Ramos (cell line): Measurements from ENCODE around the gene RAX.
"Not testable (repeated sequence)": the region's sequence is repeated elsewhere in the genome, so short reads cannot be mapped to it uniquely, and the experiment has no call there.

ENCODE experiments used
- in situ Hi-C: fragments of 300-500 bp; cut with MboI; formaldehyde crosslinking; loops from one replicate; pipeline ENCODE4 v1.14.3; 2022; ENCODE audit warnings: low sequenced_read_pairs; ENCODE audit not compliant: unreplicated experiment

RAX gene

DNA sequence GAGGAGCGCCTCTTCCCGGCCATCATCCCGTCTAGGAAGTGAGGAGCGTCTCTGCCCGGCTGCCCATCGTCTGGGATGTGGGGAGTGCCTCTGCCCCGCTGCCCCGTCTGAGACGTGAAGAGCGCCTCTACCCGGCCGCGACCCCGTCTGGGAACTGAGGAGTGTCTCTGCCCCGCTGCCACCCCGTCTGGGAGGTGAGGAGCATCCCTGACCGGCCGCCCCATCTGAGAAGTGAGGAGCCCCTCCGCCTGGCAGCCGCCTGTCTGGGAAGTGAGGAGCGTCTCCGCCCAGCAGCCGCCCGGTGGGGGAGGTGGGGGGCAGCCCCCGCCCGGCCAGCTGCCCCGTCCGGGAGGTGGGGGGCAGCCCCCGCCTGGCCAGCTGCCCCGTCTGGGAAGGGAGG lies 17.8 kb downstream of the RAX start:
- in situ Hi-C loops, result not testable (repeated sequence)

DNA sequence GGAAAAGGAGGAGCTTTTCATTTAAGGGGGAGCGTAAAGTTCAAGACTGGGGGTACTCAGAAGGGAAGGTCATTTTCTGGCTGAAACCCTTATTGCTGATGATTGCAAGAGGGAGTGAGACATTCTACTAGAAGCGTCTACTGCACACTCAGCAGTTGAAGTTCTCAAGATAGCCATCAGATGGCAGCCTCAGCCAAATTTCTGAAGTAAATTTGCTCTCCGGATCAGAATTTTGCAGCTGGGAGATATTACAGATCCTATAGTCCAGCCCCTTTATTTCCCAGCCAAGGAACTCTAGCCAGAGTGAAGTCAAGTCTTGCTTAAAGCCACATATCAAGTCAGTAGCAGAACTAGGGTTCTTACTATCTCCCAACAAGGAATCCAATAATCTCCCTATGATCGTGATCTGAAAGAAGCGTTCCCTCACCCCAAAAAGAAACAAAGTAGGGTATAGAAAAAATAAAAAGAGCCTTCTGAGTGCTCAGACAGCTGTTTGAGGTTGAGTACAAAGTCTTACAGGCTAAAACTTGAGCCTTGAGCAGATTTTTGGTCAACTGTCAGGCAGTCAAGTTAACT lies 24.0 kb downstream of the RAX start:
- in situ Hi-C loops, result no loop called here

DNA sequence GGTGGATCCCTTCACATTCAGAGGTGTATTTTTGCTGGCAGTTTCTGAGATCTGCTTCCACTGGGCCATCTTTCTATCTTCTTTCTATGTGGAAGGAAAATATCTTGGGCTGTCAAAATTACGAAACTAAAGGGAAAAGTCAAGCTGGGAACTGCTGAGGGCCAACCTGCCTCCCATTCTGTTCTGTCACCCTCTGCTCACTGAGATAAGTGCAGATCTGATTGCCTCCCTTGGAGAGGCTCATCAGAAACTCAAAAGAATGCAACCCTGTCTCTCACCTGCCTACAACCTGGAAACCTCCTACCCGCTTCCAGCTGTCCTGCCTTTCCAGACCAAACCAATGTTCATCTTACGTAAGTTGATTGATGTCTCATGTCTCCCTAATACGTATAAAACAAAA lies 26.5 kb downstream of the RAX start:
- in situ Hi-C loops, result no loop called here

GRCh38 chr18:59242906-59243305 lies 30.3 kb downstream of the RAX start:
- in situ Hi-C loops, result no loop called here

DNA sequence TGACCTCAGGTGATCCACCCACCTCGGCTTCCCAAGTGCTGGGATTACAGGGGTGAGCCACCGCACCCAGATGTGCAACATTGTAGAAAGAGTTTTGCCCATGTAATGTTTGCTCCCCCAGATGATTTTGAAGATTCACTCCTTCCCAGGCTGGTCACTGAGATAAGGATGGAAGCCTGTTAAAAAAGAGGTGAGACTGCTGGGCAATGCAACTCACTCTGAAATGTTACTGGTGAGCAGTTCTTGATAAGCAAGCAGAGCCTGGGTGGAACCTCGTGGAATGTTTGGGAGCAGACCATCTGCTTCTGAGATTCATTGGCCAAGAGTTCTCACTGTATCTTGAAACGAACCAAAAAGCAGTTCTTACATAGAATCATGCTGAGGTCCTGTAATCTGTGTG lies 33.6 kb downstream of the RAX start:
- in situ Hi-C loops, result no loop called here

DNA sequence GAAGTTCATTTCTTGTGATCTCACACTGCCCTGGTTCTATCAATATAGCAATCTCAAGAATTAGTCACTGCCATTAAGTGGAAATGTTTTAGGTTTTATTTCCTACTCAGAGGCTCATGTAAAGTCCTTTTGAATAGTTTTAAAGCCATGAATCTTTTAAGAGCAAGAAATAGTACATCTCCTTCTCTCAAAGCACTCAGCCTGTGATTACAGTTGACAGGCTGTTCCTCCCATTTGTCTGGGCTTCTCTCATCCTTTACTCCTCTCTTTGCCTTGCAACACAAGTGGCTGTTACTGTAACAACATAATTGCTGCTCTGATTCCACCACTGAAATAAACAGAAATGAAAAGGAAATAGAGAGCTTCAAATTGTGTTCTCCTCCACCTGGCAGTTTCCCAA lies 34.9 kb downstream of the RAX start:
- in situ Hi-C loops, result no loop called here

- in situ Hi-C loops, result no loop called here
Observed at GRCh38 chr18:59233017-59233410, 40.2 kb downstream of the RAX start.

DNA sequence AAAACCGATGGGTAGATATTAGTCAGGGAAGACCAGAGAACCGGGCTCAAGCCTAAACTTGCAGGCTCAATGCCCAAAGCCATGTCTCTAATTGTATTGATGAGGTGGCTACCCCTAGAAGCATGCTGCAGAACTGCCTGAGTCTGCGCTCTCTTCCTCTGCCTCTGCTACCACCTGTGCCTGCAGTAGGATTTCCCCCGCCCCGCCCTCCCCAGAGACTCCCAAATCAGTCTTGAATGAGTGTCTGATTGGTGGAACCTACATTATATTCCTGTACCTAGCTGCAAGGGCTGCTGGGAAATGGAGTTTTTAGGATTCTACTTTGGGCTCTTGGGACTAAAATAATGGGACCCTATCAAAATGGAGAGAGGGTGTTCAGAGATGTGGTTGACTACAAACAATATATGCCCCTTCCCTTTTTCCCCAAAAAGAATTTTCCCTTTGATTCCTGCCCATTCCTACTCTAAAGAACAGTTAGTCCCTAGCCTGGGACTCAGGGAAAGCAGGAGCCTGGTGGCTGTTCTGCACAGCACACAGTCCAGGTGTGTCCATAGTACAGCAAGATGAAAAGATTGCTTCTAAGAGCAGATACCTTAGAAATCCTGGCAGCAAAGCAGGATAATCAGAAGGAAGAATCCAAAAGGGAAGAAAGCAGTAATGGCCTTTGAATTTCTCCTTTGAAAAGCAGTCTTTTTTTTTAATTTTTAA lies 40.8 kb downstream of the RAX start:
- in situ Hi-C loops, result no loop called here

- in situ Hi-C loops, result no loop called here
Observed at GRCh38 chr18:59231877-59232276, 41.4 kb downstream of the RAX start.

DNA sequence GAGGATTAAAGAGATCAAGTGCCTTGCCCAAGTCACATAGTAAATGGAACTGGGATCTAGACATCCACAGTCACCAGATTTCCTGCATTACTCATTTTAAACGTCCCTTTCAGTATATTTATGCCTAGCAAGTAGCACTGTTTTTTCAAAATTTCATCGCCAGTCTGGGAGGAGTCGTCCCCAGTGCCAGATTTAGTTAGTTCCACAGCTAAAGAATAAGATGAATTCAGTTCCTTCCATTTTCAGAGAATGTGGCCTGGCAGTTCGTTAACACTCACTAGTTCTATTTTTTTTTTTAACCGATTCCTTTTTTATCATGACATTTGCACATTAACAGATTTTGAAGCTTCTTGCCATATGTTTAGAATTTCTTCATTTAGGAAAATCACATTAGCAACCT lies 42.1 kb downstream of the RAX start:
- in situ Hi-C loops, result no loop called here

- in situ Hi-C loops, result no loop called here
Observed at GRCh38 chr18:59229701-59230443, 43.4 kb downstream of the RAX start.

GRCh38 chr18:59229191-59229590 lies 44.1 kb downstream of the RAX start:
- in situ Hi-C loops, result no loop called here

DNA sequence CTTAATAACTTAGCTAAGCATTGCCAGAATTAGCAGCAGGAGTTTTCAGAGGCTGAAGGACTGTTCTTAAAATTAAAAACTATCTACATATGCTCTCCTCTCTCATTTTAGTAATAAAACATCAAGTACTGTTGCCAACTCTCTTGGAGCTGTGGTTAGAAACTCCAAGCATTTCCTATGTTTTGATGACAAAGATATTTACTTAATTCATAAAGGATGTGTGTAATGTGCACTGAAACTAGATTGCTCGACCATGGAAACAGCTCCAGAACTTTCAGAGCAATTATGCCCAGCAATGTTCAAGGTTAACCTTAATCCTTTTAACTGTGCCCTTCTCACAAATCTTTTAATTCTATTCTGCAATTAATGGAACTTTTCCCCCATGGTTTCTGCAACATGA lies 44.9 kb downstream of the RAX start:
- in situ Hi-C loops, result no loop called here

GRCh38 chr18:59222341-59222740 lies 50.9 kb downstream of the RAX start:
- in situ Hi-C loops, result no loop called here

- in situ Hi-C loops, result no loop called here
Observed at GRCh38 chr18:59220784-59221765, 52.2 kb downstream of the RAX start.

DNA sequence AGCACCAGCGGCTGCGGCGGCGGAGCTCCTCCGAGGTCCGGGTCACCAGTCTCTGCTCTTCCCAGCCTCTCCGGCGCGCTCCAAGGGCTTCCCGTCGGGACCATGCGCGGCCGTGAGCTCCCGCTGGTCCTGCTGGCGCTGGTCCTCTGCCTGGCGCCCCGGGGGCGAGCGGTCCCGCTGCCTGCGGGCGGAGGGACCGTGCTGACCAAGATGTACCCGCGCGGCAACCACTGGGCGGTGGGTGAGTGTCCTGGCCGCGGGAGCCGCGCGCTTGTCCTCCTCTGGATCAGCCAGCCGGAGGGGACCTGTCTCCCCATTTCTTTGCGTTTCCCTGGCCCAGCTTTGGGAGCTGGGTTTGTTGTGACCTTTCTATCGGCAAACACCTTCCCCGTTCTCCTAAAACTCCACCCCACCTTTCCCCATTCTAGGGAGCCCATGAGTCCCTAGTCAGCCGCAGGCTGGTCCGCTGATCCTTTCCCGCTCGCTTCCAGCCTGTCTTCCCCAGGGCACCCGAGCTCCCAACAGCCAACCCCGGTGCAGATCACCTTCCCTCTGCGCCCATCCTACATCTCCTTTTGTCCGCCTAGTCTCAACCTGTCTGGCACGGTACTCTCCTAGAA lies 53.0 kb downstream of the RAX start:
- in situ Hi-C loops, result no loop called here

- in situ Hi-C loops, result no loop called here
Observed at GRCh38 chr18:59219672-59220163, 53.5 kb downstream of the RAX start, which contains the start of gene GRP. TSS of gene GRP (plus strand) at chr18:59220158. CDS start at chr18:59220266, 108 bp downstream.

- in situ Hi-C loops, result no loop called here
Observed at GRCh38 chr18:59218018-59218417, 55.2 kb downstream of the RAX start.
